Small intestine (tissue), 7 donors: ENCODE results near the gene ZNF217. TPM values are rescaled to one million over a fixed set of nuclear protein-coding genes. Genes with fewer than 3 reads are reported as not detected.
"Not testable (repeated sequence)": the region's sequence is repeated elsewhere in the genome, so short reads cannot be mapped to it uniquely, and the experiment has no call there.

Source experiments
- DNase-seq, 2 donors: peaks; one replicate each; pipeline versions ENCODE4 v3.0.0 to v3.0.0-alpha.2; 2013
- FAIRE-seq: peaks from 2 replicates; lab custom pipeline; 2012; peaks lifted over from hg19 to GRCh38; lab: Jason Lieb, UNC
- H3K27ac ChIP-seq, 3 donors: one replicate each; pipeline ENCODE4 v1.5.1; 2013; ENCODE audit warnings: low read length in 2 of 3, mild to moderate bottlenecking in 2 of 3, control low read depth in 1 of 3, inconsistent platforms in 1 of 3, low read depth in 1 of 3, moderate library complexity in 1 of 3
- H3K27me3 ChIP-seq, 3 donors: one replicate each; pipeline ENCODE4 v1.6.1; 2013; ENCODE audit warnings: low read length in 3 of 3, inconsistent platforms in 1 of 3; ENCODE audit not compliant: control insufficient read depth in 3 of 3, insufficient read depth in 3 of 3
- H3K36me3 ChIP-seq, 3 donors: one replicate each; pipeline ENCODE4 v1.6.1; 2013; ENCODE audit warnings: low read length in 3 of 3, inconsistent platforms in 1 of 3, low read depth in 1 of 3, mild to moderate bottlenecking in 1 of 3, moderate library complexity in 1 of 3; ENCODE audit not compliant: control insufficient read depth in 3 of 3, insufficient read depth in 2 of 3
- H3K4me1 ChIP-seq, 3 donors: one replicate each; pipeline ENCODE4 v1.6.1; 2013; ENCODE audit warnings: low read length in 2 of 3, inconsistent platforms in 1 of 3, low read depth in 1 of 3, mild to moderate bottlenecking in 1 of 3, moderate library complexity in 1 of 3; ENCODE audit not compliant: control insufficient read depth in 3 of 3, insufficient read depth in 2 of 3
- H3K4me3 ChIP-seq, 3 donors: one replicate each; pipeline ENCODE4 v1.5.1; 2013; ENCODE audit warnings: low read length in 3 of 3, control low read depth in 1 of 3, inconsistent platforms in 1 of 3, low read depth in 1 of 3, mild to moderate bottlenecking in 1 of 3, moderate library complexity in 1 of 3
- H3K9me3 ChIP-seq, 2 donors: one replicate each; pipeline ENCODE4 v1.6.1; 2013; ENCODE audit warnings: low read depth in 1 of 2, low read length in 1 of 2; ENCODE audit not compliant: control insufficient read depth in 2 of 2, insufficient read depth in 1 of 2
- WGBS, 3 donors: extraction: QIAGEN DNeasy Blood & Tissue Kit; methylation state at CpG; one replicate each; pipeline ENCODE4 v1.1.7; 2013; 5-methylcytosine and 5-hydroxymethylcytosine counted together
- polyA plus RNA-seq, 4 donors: library from polyadenylated mRNA; stranded (reverse) in 3 of 4; unstranded in 1 of 4; fragments of 200-250 nt in 3 of 4; fragments of 120-200 nt in 1 of 4; gene quantifications; one replicate each; pipeline versions ENCODE4 v1.2.1 to v1.2.3, GENCODE V29; 2013
- donor health status: healthy with polysubstance abuse.
- donor health status: control.
- donor health status: control.
- donor health status: Bipolar disorder and iron deficiency.
- donor health status: healthy.

The ZNF217 gene
- polyA plus RNA-seq, 4 donors, result 4.1 to 33.7 (median 8.7) TPM

GRCh38 chr20:53592454-53592991 is 1.1 kb downstream of the ZNF217 start:
- peak overlapping the region; percentile 87 to 96 (median 88) for H3K4me3 ChIP-seq
- not testable (repeated sequence) for H3K4me1 ChIP-seq, FAIRE-seq, H3K36me3 ChIP-seq, H3K9me3 ChIP-seq, H3K27me3 ChIP-seq
- 0 to 2% (median 0%) methylated on average over 22 to 27 of the region's 27 CpGs for WGBS, 3 donors
- H3K27ac ChIP-seq, result peak overlapping the region; percentile 95 to 99 (median 99)
- DNase-seq, result peak; percentile 30 to 74

GRCh38 chr20:53591941-53592441 is 1.6 kb downstream of the ZNF217 start:
- 2 to 14% (median 3%) methylated on average over 8 to 9 of the region's 9 CpGs for WGBS, 3 donors
- not testable (repeated sequence) for H3K9me3 ChIP-seq, H3K4me1 ChIP-seq, FAIRE-seq, H3K27me3 ChIP-seq, H3K36me3 ChIP-seq
- peak overlapping the region; percentile 95 to 99 (median 99) for H3K27ac ChIP-seq
- peak in 1 of 2 donors; percentile 46 for DNase-seq
- peak overlapping the region; percentile 87 to 96 (median 88) for H3K4me3 ChIP-seq

DNA sequence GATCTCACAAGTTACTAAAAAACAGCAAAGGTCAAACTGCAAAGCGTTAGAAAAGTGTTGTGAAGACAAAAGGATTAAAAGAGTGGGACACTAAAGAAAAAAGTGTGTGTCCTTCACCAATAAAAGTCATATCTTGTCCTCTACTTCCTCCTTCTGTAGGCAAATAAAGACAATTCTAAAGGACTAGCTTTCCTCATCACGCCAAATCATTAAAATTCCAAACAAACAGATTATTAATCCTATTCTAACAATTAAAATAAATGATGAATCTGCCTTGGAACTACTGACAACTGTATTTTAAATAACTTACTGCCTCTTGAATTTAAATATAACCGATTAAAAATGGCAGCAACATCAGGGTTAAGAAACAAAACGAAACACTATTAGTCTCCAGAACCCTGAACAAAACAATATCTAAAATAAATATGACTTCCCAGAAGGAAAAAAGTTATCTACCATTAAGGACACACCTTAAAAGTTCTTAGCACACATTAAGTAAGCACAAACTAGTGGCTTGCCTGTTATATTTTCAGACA is 2.4 kb downstream of the ZNF217 start:
- H3K4me1 ChIP-seq, H3K9me3 ChIP-seq, FAIRE-seq, H3K27me3 ChIP-seq, H3K36me3 ChIP-seq: not testable (repeated sequence)
- Histone ChIP-seq H3K27ac (peak overlapping the region in 2 of 3 donors; percentile 20 to 95), H3K4me3 (peak overlapping the region in 2 of 3 donors; percentile 1 to 11)
- DNase-seq, result peak; percentile 45 to 59
- WGBS, 3 donors, result 1 to 9% (median 4%) methylated on average over 4 of the region's 4 CpGs

GRCh38 chr20:53590608-53591007 is 3.0 kb downstream of the ZNF217 start:
- H3K4me3 ChIP-seq, H3K9me3 ChIP-seq, DNase-seq, H3K4me1 ChIP-seq, H3K36me3 ChIP-seq, FAIRE-seq, H3K27me3 ChIP-seq: not testable (repeated sequence)
- H3K27ac ChIP-seq, result peak overlapping the region; percentile 64 to 95 (median 82)

DNA sequence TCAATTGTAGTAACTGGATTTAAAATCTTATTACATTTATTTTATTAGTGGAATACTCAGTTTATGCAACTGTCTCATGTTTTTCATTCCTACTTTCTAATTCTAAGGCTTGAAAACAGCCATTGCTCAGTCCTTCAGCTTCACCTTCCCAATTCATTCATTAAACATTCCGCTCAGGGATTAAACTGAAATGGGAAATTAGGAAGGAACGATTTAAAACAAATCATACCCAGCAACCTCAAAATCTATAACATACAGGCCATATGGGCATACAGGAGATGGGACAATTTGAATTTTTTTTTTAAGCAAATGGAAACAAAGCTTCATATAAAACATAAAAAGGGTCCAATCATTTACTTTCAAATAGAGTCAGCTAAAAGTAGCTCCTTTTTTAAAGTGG is 3.5 kb downstream of the ZNF217 start:
- H3K27ac ChIP-seq, result peak overlapping the region in 2 of 3 donors; percentile 18 to 48
- FAIRE-seq, H3K4me3 ChIP-seq, H3K4me1 ChIP-seq, H3K27me3 ChIP-seq, H3K36me3 ChIP-seq, H3K9me3 ChIP-seq, DNase-seq: not testable (repeated sequence)
- WGBS, 3 donors, result 14 to 32% (median 16%) methylated on average over 2 of the region's 2 CpGs

GRCh38 chr20:53589321-53590065 is 4.1 kb downstream of the ZNF217 start:
- DNase-seq, FAIRE-seq, H3K4me3 ChIP-seq, H3K9me3 ChIP-seq, H3K4me1 ChIP-seq, H3K27me3 ChIP-seq, H3K36me3 ChIP-seq: not testable (repeated sequence)
- WGBS, 3 donors, result 8 to 15% (median 10%) methylated on average over 12 of the region's 12 CpGs
- peak overlapping the region; percentile 18 to 70 (median 60) for H3K27ac ChIP-seq

DNA sequence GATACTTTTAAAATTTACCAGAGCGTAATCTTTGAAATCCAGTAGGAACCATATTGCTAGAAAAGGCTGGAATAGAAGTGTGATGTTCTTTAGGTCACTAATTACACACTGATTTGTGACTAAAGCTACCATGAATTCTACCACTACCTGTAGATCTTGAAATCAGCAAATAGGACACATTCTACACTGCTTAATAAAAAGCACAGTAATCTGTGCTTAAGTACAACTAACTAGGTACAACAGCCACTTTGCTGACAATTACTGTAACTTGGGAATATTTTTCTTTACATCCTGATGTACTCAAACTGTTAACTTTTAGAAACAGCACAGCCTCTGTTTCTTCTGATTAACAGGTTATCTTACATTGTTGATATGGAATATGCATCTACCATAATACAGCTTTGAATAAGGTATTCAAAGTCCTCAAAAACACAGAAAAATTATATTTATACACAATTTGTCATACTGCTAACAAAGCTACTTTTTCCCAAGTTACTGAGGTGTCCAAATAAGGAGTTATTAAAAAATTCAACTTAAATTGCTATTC is 6.4 kb downstream of the ZNF217 start:
- WGBS, 3 donors, result 71 to 89% (median 89%) methylated on average over 1 of the region's 1 CpG
- H3K4me1 ChIP-seq, H3K27me3 ChIP-seq: not testable (repeated sequence)

DNA sequence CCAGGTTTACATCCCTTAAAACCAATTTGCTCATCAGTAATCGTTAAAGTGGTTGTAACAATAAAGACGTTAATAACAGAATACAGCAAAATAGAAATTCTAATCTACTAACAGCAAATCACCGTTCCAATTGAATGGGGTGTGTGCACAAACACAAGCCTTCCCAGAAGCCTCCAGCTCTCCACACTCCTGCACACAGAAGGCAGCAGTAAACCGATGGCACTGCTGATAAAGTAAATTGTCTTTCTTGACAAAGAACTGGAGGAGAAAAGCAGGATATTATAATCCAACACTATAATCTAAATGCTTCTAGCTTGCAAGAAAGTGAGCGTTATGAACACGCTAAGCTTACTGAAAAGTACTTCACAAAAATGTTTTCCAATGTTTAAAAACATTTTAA is 7.0 kb downstream of the ZNF217 start:
- H3K4me1 ChIP-seq, result peaks cover 0 to 8% (median 4%) of the 10 kb centered on the region in 3 donors
- 10 to 28% (median 11%) methylated on average over 6 of the region's 6 CpGs for WGBS, 3 donors

More for the DNA sequence above, 6.4 kb downstream of the ZNF217 start:
- not testable (repeated sequence) for H3K27ac ChIP-seq, H3K4me3 ChIP-seq, DNase-seq, H3K36me3 ChIP-seq, FAIRE-seq, H3K9me3 ChIP-seq

More for the DNA sequence above, 7.0 kb downstream of the ZNF217 start:
- Histone ChIP-seq H3K9me3 (no peaks in the 10 kb centered on the region), H3K4me3 (no peak overlapping the region), H3K27ac (peak overlapping the region in 2 of 3 donors; percentile 20 to 70), H3K36me3 (peaks cover 0 to 10% (median 3%) of the 10 kb centered on the region in 3 donors), H3K27me3 (no peaks in the 10 kb centered on the region)
- FAIRE-seq (no peak), DNase-seq (peak in 1 of 2 donors; percentile 25)
